ENCODE data around the gene RPL38.

Gene RPL38

GRCh38 chr17:74228306-74228978, 25.0 kb downstream of the RPL38 start:
- DNase-seq: no peak

GRCh38 chr17:74230896-74231295, 27.4 kb downstream of the RPL38 start:
- no peak for DNase-seq

DNA sequence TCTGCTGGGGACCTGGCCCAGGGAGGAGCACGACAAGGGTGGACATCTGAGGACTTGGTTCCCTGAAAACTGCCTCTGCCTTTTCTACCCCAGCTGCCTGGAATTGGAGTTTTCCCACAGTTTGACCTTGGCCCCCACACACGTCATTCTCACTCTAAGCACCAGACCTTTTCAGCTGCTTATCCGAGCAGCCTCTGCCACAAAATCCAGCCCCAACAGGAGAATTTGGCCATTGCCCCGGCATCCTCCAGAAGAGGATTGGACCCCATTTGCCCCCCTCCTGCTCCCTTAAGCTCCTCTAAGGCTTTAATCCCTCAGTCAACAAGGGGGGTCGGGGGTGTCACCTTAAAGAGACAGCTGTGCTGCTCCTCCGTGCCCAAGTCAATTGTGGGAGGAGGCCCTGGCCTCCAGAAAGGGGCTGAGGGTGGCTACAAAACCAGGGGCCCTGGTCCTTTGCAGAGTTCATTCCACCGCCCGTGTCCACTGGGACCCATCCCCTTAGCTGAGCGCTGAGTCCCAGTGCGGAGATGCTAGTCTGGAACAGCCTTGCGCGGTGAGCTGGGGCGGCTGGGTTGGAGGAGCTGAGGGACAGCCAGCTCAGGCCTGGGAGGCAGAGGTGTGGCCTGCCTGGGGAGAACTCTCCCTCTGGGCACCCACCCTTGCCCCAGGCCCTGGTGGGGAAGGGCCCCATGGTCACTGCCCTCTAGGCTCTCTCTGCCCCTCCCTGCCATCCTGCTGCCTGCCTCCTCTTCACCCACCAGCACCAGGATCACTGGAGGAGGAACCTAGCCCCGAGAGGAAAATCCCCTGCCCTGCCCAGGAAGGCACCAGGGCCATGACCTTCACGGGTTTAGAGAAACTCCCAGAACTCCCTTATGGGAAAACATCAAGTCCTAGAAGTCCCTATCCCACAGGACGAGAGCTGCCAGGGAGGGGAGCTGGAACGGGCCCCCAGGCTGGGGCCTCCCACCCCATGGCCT, 28.7 kb downstream of the RPL38 start:
- no peak for DNase-seq

- DNase-seq: no peak
These were observed 30.5 kb downstream of the RPL38 start for GRCh38 chr17:74233937-74234336.

GRCh38 chr17:74234486-74234885, 31.0 kb downstream of the RPL38 start:
- DNase-seq: no peak

GRCh38 chr17:74235040-74235581, 31.6 kb downstream of the RPL38 start:
- no peak for DNase-seq

DNA sequence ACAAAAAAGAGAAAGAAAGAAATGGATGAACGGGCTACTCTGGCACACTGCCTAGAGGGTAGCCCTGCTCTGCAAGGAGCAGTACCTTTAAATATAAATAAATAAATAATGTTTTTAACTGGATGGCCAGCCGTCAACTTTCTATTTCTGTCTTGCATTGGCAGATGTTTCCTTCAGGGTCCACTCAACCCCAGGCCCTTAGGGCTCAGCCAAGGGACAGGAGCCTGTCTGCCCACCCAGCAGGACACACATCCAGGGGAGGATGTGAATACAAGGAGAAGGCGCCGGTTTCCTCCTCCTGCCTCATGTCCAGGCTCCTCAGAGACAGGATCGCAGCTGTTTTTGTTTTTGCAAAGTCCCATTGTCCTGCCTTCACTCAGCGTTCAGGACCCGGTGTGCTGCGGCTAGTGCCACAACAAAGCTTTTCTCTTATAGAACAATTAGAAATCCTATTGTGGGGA, 32.5 kb downstream of the RPL38 start:
- DNase-seq: no peak

GRCh38 chr17:74237321-74237720, 33.8 kb downstream of the RPL38 start:
- no peak for DNase-seq

- no peak for DNase-seq
These were observed 35.7 kb downstream of the RPL38 start for GRCh38 chr17:74239172-74239571.

GRCh38 chr17:74240618-74241205, 37.2 kb downstream of the RPL38 start:
- no peak for DNase-seq

DNA sequence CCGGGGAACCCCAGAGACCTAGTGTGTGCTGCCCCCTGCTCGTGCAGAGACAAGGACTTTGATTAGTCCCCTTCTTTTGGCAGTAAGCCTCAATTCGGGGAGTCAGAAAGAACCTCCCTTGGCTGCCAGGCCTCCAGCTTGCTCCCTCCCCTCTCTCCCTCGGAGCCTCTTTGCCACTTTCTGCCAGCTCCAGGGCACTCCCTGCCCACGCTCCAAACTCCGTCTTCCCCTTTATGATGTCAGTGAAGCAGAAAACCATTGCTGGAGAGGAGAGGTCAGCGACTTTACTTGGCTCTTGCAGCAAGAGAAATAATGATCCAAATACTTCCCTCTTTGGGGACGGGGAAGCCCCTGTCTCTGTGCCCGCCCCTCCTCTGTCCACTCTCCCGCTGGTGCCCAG, 38.0 kb downstream of the RPL38 start:
- no peak for DNase-seq

DNA sequence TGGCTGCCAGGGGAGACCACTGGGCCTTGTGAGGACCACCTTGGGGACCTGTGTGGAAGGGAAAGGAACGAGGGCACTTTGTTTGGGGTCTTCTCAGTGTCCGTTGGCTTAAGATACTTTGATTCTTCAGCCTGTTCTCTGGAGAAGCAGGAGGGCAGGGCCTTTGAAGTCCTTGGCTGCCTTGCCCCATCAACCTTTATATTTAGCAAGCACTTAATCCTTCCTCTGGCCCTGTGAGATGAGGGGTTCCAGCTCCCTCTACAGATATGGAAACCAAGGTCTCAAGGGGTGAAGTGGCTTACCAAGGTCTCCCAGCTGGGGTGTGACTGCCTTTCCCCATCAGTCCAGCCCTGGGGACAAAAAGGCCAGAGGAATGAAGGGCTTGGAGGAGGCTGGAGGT, 38.4 kb downstream of the RPL38 start:
- no peak for DNase-seq

- DNase-seq: no peak
These were observed 39.7 kb downstream of the RPL38 start for GRCh38 chr17:74243013-74243755.

DNA sequence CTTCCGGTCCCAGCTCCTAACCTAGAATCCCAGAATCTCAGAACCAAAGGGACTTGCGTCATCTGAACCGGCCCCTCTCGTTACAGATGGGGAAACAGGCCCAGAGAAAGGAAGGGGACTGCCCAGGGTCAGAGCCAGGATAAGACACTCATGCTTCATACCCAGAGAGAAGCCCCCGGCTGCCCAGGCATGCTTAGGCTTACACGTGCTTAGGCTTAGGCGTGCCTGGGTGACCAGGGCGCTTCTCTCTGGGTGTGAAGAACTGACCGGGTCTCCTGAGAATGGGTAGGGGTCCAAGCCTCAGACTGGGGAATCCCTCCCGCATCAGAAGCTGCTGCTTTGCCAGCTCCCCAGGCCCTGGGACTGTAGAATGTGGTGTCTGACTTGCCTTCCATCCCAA, 40.6 kb downstream of the RPL38 start:
- DNase-seq: no peak

- no peak for DNase-seq
These were observed 41.1 kb downstream of the RPL38 start for GRCh38 chr17:74244548-74244947.

DNA sequence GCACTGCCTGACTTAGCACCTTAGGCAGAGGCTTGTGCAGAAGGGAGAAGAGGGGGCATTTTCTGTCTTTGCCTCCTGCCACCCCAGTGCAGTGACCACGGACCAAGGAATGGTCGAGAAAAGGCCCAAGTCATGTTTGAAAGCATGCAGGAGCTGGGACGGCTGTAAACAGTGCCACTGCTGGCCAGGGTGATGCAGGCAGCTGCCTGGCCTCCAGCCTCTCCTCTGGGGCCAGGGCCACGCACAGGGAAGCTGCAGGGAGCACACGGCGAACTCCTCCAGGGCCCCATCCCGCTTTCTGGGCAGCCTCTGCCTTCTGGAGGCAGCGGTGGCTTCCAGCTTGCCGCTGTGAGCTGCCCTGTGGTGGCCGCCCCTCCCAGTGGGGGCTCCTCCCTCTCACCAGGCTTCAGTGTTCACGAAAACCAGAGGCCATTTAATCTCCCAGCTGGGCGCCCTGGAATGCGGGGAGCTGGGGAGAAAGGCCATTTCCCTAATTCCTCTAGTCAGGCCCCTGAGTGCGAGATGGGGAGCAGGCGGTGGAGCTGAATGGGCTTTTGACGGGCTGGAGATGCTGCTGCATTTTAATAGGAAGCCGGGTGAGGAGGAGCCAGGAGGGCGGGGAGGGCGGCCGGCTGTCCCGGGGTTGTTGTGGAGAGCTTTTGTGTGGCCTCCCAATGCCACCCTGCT, 41.8 kb downstream of the RPL38 start:
- no peak for DNase-seq

DNA sequence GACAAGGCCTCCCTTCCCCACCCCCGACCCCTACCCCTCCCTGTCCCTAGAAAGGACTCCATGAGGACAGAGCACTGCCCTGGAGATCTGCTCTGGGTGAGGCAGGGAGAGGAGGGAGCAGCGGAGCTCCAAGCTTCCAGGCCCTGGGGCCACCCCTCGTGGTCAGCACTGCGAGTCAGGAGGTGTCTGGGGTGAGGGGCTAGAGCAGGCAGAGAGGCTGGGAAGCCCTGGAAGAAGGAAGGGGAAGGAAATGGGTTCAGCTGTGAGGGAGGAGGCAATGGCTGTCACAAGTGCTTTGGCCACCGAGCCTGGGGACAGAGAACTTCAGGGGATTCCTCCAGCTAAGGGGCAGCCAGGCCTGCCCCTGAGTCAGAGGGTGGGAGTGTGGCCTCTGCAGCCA, 42.4 kb downstream of the RPL38 start:
- DNase-seq: no peak

GRCh38 chr17:74249590-74250270, 46.3 kb downstream of the RPL38 start:
- no peak for DNase-seq

- no peak for DNase-seq
These were observed 47.0 kb downstream of the RPL38 start for GRCh38 chr17:74250324-74250995.

- DNase-seq: no peak
These were observed 47.6 kb downstream of the RPL38 start for GRCh38 chr17:74251051-74251450.

DNA sequence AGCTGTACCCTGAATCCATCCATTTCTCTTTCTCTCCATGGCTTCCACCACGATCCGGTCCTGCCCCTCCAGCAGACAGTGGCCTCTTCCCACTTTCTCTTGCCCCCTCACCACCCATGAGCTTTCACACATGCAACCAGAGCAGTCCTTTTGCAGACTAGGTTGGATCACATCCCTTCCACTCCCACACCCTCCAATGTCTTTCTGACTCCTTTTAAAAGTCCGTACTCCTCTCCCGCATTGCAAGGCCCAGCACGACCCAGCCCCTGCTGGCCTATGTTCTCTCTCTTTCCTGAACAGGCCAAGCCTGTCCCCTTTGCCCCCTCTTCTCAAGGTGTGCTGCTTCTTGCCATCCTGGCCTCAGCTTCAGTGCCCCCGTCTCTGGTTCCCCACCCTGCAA, 48.1 kb downstream of the RPL38 start:
- no peak for DNase-seq

All from CD4-positive, alpha-beta T cell treated with Interleukin-21 for 1 hour (primary cell).